ENCODE results near the gene FN3K. TPM values are rescaled to one million over a fixed set of nuclear protein-coding genes. Genes with fewer than 3 reads are reported as not detected.

Gene FN3K
- total RNA-seq, 1 donor = 0.73 TPM

GRCh38 chr17:82716203-82717010 is 19.0 kb upstream of the FN3K start, which contains the start of gene FN3KRP:
TSS of gene FN3KRP (plus strand) at chr17:82716706. CDS start at chr17:82716756, 50 bp downstream.
- Histone ChIP-seq H3K9me3 (ENCODE audit: low read depth, low read length) (no peaks in the 10 kb centered on the region), H3K4me1 (ENCODE audit: insufficient read depth, low read length) (peaks cover 19% of the 10 kb centered on the region), H3K4me3 (ENCODE audit: low read length) (peak within 1 kb of the TSS; percentile 63), H3K27me3 (ENCODE audit: insufficient read depth, low read length) (no peaks in the 10 kb centered on the region)

DNA sequence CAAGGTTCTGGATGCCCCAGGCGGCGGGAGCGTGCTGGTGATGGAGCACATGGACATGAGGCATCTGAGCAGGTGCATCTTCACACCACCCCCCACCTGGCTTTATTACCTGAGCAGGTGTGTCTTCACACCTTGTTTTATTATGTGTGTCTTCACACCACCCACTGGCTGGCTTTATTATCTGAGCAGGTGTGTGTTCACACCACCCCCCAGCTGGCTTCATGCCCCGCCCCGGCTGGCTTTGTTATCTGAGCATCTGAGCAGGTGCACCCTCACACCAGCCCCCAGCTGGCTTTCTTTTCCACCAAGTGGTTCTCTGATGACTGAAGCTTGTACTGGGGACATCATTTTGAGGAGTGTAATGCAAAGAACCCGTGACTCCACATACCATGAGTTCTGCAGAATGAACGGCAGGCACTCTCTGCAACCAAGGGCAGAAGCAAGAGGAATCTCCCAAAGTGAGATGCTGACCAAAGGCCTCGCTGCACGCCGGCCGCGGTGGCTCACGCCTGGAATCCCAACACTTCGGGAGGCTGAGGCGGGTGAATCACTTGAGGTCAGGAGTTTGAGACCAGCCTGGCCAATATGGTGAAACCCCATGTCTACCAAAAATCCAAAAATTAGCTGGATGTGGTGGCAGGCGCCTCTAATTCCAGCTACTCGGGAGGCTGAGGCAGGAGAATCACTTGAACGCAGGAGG is 16.3 kb upstream of the FN3K start:
- Histone ChIP-seq H3K9me3 (ENCODE audit: low read depth, low read length) (no peaks in the 10 kb centered on the region), H3K27me3 (ENCODE audit: insufficient read depth, low read length) (no peaks in the 10 kb centered on the region), H3K4me3 (ENCODE audit: low read length) (no peak overlapping the region), H3K4me1 (ENCODE audit: insufficient read depth, low read length) (peaks cover 19% of the 10 kb centered on the region)

DNA sequence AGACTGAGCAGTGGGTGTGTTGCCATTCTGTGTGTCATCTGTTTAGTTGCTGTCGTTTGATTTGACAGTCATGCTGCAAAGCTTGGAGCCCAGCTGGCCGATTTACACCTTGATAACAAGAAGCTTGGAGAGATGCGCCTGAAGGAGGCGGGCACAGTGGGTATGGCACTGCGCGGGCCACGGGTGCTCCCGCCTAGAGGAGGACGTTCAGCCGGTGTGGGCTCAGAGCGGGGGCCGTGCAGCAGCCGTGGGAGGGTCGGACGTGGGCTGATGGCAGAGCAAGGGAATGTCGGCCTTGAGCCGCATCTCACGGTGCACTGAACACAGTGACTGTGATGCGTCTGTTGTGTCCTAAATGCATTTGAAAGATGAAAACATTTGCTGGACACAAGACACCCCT is 15.2 kb upstream of the FN3K start:
- peaks cover 19% of the 10 kb centered on the region for H3K4me1 ChIP-seq (ENCODE audit: insufficient read depth, low read length)
- H3K4me3 ChIP-seq (ENCODE audit: low read length) = no peak overlapping the region
- no peaks in the 10 kb centered on the region for H3K27me3 ChIP-seq (ENCODE audit: insufficient read depth, low read length)
- no peaks in the 10 kb centered on the region for H3K9me3 ChIP-seq (ENCODE audit: low read depth, low read length)

DNA sequence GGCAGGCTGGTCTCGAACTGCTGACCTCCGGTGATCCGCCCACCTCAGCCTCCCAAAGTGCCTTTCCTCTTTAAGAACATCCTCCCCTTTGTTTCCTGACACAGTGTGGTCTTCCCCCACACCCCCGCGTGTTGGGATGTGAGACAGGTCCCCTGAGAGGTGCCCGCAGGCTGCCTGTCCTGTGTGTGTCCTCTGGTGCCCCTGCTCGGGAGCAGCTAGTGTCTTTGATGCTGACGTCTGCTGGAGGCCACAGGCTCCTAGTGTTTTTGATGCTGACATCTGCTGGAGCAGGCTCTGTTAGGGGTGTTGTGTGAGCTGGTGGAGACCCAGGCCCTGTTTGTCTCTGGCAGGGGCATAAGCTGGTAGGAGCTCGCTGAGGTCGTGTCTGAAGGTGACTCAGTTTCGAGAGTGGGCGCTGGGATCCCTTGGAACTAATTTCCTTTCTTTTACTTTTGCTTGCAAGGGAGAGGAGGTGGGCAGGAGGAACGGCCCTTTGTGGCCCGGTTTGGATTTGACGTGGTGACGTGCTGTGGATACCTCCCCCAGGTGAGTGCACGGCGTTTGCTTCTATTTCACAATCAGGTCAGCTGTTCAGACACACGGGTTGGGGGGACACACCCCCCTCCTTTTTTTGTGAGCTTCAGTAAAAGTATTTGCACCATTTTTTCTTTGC is 12.9 kb upstream of the FN3K start:
- Histone ChIP-seq H3K27me3 (ENCODE audit: insufficient read depth, low read length) (no peaks in the 10 kb centered on the region), H3K4me1 (ENCODE audit: insufficient read depth, low read length) (peaks cover 8% of the 10 kb centered on the region)

GRCh38 chr17:82723169-82723807 is 12.1 kb upstream of the FN3K start:
- Histone ChIP-seq H3K4me1 (ENCODE audit: insufficient read depth, low read length) (no peaks in the 10 kb centered on the region), H3K4me3 (ENCODE audit: low read length) (no peak overlapping the region), H3K9me3 (ENCODE audit: low read depth, low read length) (no peaks in the 10 kb centered on the region), H3K27me3 (ENCODE audit: insufficient read depth, low read length) (no peaks in the 10 kb centered on the region)

More for the DNA sequence above, 12.9 kb upstream of the FN3K start:
- H3K9me3 ChIP-seq (ENCODE audit: low read depth, low read length) = no peaks in the 10 kb centered on the region
- no peak overlapping the region for H3K4me3 ChIP-seq (ENCODE audit: low read length)

GRCh38 chr17:82726427-82726826 is 9.0 kb upstream of the FN3K start:
- Histone ChIP-seq H3K4me3 (ENCODE audit: low read length) (no peak overlapping the region), H3K27me3 (ENCODE audit: insufficient read depth, low read length) (no peaks in the 10 kb centered on the region), H3K4me1 (ENCODE audit: insufficient read depth, low read length) (no peaks in the 10 kb centered on the region), H3K9me3 (ENCODE audit: low read depth, low read length) (no peaks in the 10 kb centered on the region)

DNA sequence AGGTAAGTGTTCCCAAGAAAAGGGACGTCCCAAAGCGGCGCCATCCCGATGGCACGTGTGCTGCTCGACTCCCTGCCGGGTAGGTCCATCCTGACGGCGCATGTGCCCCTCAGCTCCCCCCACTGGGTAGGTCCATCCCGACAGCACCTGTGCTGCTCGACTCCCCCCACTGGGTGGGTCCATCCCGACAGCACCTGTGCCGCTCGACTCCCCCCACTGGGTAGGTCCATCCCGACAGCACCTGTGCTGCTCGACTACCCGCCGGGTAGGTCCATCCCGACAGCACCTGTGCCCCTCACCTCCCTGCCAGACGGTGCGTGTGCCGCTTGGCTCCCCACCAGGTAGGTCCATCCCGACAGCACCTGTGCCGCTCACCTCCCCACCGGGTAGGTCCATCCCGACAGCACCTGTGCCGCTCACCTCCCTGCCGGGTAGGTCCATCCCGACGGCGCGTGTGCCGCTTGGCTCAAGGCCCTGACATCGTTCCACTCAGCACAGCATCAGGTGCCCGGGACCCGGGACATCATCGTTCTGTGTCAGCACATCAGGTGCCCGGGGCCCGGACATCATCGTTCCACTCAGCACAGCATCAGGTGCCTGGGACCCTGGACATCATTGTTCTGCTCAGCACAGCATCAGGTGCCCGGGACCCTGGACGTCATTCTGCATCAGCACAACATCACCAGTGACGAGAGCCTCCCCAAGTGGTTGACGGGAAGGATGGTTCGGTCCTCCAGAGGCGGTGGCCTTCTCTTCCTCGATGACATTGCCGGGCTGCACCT is 5.7 kb upstream of the FN3K start:
- no peaks in the 10 kb centered on the region for H3K27me3 ChIP-seq (ENCODE audit: insufficient read depth, low read length)
- H3K4me1 ChIP-seq (ENCODE audit: insufficient read depth, low read length) = no peaks in the 10 kb centered on the region
- H3K4me3 ChIP-seq (ENCODE audit: low read length) = no peak overlapping the region
- H3K9me3 ChIP-seq (ENCODE audit: low read depth, low read length) = no peaks in the 10 kb centered on the region

GRCh38 chr17:82732118-82732743 is 3.2 kb upstream of the FN3K start:
- H3K9me3 ChIP-seq (ENCODE audit: low read depth, low read length) = no peaks in the 10 kb centered on the region
- H3K4me3 ChIP-seq (ENCODE audit: low read length) = no peak overlapping the region
- no peaks in the 10 kb centered on the region for H3K27me3 ChIP-seq (ENCODE audit: insufficient read depth, low read length)
- peaks cover 3% of the 10 kb centered on the region for H3K4me1 ChIP-seq (ENCODE audit: insufficient read depth, low read length)

- H3K27me3 ChIP-seq (ENCODE audit: insufficient read depth, low read length) = no peaks in the 10 kb centered on the region
- H3K4me1 ChIP-seq (ENCODE audit: insufficient read depth, low read length) = peaks cover 3% of the 10 kb centered on the region
- H3K9me3 ChIP-seq (ENCODE audit: low read depth, low read length) = no peaks in the 10 kb centered on the region
- no peak overlapping the region for H3K4me3 ChIP-seq (ENCODE audit: low read length)
Measured at GRCh38 chr17:82736511-82737185, 1.2 kb downstream of the FN3K start.

DNA sequence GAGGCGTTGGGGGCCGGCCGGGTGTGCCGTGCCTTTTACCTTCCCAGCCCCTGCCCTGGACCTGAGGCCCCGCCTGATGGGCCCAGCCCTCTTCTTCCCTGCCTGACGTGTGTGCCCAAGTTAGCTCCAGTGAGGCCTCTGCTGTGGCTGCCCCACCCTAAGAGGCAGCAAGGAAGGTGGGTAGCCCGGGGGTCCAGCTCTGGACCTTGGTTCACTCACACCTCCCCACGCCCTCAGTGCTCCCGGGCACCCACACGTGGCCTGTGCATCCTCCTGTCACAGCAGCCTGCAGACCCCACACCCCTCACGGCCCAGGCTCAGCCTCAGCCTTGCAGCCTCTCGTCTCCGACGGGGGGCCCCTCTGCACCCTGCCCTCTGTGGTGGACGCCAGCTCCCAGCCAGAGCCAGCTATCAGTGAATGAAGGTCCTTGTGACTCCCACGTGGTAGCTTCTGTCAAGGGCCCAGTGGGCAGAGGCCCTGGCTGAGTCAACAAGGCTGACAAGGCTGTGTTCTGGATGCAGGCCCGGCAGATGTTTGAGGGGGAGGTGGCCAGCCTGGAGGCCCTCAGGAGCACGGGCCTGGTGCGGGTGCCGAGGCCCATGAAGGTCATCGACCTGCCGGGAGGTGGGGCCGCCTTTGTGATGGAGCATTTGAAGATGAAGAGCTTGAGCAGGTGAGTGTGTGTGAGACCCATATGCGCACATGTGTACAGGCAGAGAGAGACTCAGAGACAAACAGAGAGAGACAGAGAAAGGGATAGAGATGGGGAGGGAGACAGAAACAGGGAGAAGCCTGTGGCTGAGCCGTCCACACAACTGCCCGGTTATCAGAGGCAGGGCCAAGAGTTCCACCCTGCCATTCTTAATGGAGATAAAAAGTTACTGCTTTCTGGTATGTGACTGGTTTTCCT is 2.8 kb downstream of the FN3K start:
- peaks cover 3% of the 10 kb centered on the region for H3K4me1 ChIP-seq (ENCODE audit: insufficient read depth, low read length)
- H3K9me3 ChIP-seq (ENCODE audit: low read depth, low read length) = no peaks in the 10 kb centered on the region
- no peak overlapping the region for H3K4me3 ChIP-seq (ENCODE audit: low read length)
- no peaks in the 10 kb centered on the region for H3K27me3 ChIP-seq (ENCODE audit: insufficient read depth, low read length)

DNA sequence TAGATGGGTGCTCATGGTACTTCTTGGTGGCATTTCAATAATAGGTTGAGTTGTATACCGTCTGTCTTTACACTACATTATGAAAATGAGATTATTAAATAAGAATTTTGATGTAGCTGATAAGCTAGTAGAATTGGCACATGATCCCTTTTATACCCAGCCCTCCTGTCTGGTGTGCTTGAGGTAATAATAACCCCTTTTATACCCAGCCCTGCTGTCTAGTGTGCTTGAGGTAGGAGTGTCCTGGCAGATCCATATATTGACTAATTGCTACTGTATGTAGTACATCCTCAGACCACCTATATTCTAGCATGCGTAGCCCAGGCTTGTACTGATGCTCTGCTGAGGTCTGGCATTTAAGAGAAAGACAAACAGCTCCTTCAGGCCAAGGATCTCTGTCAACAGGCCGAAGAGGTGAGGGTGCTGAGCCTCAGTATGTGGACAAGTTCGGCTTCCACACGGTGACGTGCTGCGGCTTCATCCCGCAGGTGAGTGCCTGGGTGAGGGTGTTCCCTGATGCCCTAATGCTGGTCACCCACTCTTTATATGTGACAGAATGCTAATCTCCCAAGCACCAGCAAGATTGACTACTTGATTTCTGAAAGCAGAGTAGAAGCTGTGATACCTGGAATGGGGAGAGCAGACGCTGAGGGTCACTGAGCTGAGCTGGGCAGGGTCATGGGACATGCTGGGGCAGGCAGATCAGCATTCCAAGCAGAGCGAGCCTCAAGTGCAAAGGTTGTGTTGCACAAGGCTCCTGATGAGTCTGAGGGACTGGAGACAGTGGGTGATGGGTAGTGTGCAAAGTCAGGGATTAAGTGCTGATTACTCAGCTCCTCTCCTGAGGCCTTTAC is 5.7 kb downstream of the FN3K start:
- no peaks in the 10 kb centered on the region for H3K4me1 ChIP-seq (ENCODE audit: insufficient read depth, low read length)
- H3K9me3 ChIP-seq (ENCODE audit: low read depth, low read length) = no peaks in the 10 kb centered on the region
- no peaks in the 10 kb centered on the region for H3K27me3 ChIP-seq (ENCODE audit: insufficient read depth, low read length)
- no peak overlapping the region for H3K4me3 ChIP-seq (ENCODE audit: low read length)

Data from mononuclear cell (primary cell).